ENCODE measurements around the gene TRIM72. TPM values are rescaled to one million over a fixed set of nuclear protein-coding genes. Genes with fewer than 3 reads are reported as not detected.
"Not testable (repeated sequence)": the region's sequence is repeated elsewhere in the genome, so short reads cannot be mapped to it uniquely, and the experiment has no call there.

The TRIM72 gene
- total RNA-seq, 2 donors from 2014 or later = 0.08 TPM; not detected in 1

DNA sequence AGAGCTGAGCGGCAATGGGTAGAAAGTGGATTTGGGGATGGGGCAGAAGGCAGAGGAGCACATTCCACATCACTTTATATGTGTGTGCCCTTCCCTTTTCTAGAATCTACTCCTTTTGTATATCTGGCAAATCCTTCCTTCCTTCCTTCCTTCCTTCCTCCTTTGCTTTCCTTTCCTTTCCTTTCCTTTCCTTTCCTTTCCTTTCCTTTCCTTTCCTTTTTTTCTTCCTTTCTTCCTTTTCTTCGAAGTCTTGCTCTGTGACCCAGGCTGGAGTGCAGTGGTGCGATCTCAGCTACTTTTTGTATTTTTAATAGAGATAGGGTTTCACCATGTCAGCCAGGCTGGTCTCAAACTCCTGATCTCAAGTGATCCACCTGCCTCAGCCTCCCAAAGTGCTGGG is 56.1 kb downstream of the TRIM72 start:
- not testable (repeated sequence) for H3K9me3 Mint-ChIP-seq; H3K4me3 Mint-ChIP-seq; H3K27ac Mint-ChIP-seq; H3K36me3 Mint-ChIP-seq (ENCODE audit: low read depth); ATAC-seq (replicated peaks); H3K27me3 Mint-ChIP-seq
- H3K4me1 Mint-ChIP-seq = peaks cover 20% of the 10 kb centered on the region

DNA sequence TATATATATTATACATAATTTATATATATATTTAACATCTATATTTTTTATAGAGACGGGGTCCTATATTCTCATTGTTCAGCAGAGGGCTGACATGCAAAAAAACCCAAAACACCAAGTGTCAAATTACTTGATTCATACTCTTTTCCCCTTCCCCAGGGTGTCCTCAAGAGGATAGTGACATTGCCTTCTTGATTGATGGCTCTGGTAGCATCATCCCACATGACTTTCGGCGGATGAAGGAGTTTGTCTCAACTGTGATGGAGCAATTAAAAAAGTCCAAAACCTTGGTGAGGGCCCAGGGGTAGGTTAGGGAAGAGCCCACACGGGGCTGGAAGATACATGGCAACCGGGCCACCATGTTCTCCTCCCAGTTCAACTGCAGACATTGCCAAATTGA is 56.9 kb downstream of the TRIM72 start:
- Mint-ChIP-seq H3K27ac (no peak overlapping the region), H3K4me1 (peaks cover 13% of the 10 kb centered on the region), H3K9me3 (no peaks in the 10 kb centered on the region), H3K4me3 (no peak overlapping the region), H3K27me3 (no peaks in the 10 kb centered on the region), H3K36me3 (ENCODE audit: low read depth) (peaks cover 10% of the 10 kb centered on the region)
- no peak for ATAC-seq (replicated peaks)

DNA sequence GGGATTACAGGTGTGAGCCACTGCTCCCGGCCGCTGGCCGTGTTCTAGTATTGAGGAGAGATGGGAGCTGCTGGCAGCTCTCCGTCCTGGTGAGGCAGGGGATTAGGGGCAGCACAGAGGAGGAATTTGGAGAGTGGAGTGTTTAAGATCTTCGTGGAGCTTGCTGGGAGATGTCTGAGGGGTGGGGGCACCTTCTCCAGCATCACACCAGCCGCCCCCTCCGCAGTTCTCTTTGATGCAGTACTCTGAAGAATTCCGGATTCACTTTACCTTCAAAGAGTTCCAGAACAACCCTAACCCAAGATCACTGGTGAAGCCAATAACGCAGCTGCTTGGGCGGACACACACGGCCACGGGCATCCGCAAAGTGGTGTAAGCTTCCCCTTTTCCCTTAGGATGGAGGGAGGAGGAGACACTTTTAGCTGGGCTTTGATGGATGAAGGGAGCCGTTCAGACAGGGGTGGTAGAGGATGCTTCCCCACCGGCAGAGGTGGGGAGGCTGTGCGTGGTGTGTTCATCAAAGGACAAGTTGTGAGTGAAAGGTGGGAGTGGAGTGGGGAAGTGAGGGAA is 57.8 kb downstream of the TRIM72 start:
- peaks cover 10% of the 10 kb centered on the region for H3K36me3 Mint-ChIP-seq (ENCODE audit: low read depth)
- H3K9me3 Mint-ChIP-seq = no peaks in the 10 kb centered on the region
- H3K4me1 Mint-ChIP-seq = peaks cover 13% of the 10 kb centered on the region
- no peak for ATAC-seq (replicated peaks)
- no peaks in the 10 kb centered on the region for H3K27me3 Mint-ChIP-seq
- H3K4me3 Mint-ChIP-seq = no peak overlapping the region
- H3K27ac Mint-ChIP-seq = no peak overlapping the region

DNA sequence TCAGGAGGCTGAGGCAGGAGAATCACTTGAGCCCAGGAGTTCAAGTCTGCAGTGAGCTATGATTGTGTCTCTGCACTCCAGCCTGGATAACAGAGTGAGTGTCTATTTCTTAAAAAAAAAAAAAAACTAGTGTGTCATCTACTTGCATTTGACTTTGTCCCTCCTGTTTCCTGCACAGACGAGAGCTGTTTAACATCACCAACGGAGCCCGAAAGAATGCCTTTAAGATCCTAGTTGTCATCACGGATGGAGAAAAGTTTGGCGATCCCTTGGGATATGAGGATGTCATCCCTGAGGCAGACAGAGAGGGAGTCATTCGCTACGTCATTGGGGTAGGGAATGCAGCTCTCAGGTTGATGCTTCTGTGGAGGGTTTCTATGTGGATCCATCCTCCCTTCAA is 59.3 kb downstream of the TRIM72 start:
- peaks cover under 1% of the 10 kb centered on the region for H3K4me1 Mint-ChIP-seq
- no peaks in the 10 kb centered on the region for H3K27me3 Mint-ChIP-seq
- ATAC-seq (replicated peaks) = no peak
- H3K27ac Mint-ChIP-seq = no peak overlapping the region
- H3K36me3 Mint-ChIP-seq (ENCODE audit: low read depth) = no peaks in the 10 kb centered on the region
- no peak overlapping the region for H3K4me3 Mint-ChIP-seq
- H3K9me3 Mint-ChIP-seq = no peaks in the 10 kb centered on the region

DNA sequence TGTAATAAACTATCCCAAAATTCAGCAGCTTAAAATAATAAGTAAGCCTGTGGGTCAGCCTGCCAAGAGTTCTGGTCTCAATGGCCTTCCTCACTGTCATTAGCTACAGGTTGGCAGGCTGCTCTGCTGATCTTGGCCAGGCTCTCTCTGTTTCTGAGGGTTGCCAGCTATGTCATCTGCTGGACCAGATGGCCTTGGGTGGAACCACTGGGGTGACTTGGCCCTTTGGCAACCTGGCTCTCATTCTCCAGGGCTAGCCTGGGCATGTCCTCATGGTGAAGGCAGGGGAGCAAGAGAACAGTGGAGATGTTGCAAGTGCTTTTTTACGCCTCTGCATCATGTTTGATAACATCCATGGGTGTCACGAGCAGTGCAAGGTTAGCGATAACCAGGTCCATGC is 59.8 kb downstream of the TRIM72 start:
- no peaks in the 10 kb centered on the region for H3K36me3 Mint-ChIP-seq (ENCODE audit: low read depth)
- no peak overlapping the region for H3K27ac Mint-ChIP-seq
- H3K4me1 Mint-ChIP-seq = no peaks in the 10 kb centered on the region
- H3K9me3 Mint-ChIP-seq = no peaks in the 10 kb centered on the region
- H3K27me3 Mint-ChIP-seq = no peaks in the 10 kb centered on the region
- H3K4me3 Mint-ChIP-seq = no peak overlapping the region
- ATAC-seq (replicated peaks) = no peak

DNA sequence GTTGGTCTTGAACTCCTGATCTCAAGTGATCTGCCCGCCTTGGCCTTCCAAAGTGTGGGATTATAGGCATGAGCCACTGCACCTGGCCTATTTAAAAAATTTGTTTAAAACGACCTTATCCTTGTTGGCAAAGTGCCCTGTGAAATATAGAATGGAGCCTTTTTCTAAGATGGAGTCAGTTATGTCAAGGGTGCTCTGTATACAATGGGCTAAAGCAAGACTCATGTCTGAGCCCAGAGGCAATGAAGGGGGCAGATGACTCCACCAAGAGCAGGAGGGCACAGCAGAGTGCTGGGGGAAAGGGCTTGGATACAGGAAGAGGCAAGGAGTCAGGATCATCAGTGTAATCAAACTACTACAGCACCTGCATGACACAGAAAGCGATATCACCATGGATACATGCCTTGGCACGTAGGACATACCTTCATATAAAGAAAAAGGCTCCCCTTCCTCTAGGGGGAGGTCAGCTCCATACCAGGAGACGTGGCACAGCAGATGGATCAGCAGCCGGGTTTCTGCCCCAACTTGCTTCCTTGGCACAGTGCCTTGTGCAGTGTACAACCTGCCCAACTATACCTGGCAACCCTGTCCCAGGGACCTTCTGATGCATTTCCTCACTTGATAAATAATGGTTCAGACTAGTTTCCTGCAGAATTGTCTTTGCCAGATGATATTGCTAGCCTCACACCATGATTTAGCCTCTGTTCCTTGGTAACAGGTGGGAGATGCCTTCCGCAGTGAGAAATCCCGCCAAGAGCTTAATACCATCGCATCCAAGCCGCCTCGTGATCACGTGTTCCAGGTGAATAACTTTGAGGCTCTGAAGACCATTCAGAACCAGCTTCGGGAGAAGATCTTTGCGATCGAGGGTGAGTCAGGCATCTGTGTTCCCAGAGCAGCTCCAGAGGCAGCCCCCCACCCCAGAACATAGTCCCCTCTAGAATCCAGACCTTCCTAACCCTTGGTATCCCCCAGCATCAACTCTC is 61.2 kb downstream of the TRIM72 start:
- no peaks in the 10 kb centered on the region for H3K36me3 Mint-ChIP-seq (ENCODE audit: low read depth)
- no peak overlapping the region for H3K27ac Mint-ChIP-seq
- H3K27me3 Mint-ChIP-seq = no peaks in the 10 kb centered on the region
- ATAC-seq (replicated peaks) = no peak
- H3K4me1 Mint-ChIP-seq = no peaks in the 10 kb centered on the region
- no peaks in the 10 kb centered on the region for H3K9me3 Mint-ChIP-seq
- no peak overlapping the region for H3K4me3 Mint-ChIP-seq

DNA sequence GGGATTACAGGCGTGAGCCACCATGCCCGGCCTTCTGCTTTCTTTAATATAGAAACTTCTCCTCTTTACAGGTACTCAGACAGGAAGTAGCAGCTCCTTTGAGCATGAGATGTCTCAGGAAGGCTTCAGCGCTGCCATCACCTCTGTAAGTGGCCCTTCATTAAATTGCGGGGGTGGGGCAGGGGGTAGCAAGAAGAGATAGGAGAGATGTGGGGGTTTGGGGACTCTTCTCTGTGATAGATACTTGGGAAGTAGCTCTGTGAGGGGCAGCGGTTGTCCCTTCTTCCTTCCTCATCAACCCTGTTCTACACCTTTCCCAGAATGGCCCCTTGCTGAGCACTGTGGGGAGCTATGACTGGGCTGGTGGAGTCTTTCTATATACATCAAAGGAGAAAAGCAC is 62.7 kb downstream of the TRIM72 start:
- no peak for ATAC-seq (replicated peaks)

DNA sequence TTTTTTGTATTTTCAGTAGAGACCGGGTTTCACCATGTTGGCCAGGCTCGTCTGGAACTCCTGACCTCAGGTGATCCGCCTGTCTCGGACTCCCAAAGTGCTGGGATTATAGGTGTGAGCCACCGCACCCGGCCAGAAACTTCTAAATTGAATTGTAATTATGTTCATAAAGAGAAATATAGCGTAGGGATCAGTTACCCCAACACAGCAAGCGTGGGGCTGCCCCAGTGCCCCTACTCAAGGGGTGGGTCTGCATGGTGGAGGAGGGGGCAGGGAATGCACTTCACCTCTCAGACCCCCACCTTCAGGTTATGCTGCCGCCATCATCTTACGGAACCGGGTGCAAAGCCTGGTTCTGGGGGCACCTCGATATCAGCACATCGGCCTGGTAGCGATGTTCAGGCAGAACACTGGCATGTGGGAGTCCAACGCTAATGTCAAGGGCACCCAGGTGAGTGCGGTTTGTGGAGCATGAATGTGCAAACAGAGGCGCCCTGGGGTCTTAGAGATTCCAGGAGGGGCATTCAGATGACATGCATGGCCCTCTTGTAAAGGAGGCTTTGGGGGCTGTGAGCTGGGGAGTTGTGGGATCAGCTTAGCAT is 63.8 kb downstream of the TRIM72 start:
- Mint-ChIP-seq H3K4me3 (no peak overlapping the region), H3K27me3 (no peaks in the 10 kb centered on the region), H3K27ac (no peak overlapping the region), H3K4me1 (no peaks in the 10 kb centered on the region), H3K36me3 (ENCODE audit: low read depth) (no peaks in the 10 kb centered on the region), H3K9me3 (no peaks in the 10 kb centered on the region)
- ATAC-seq (replicated peaks) = no peak

More for the DNA sequence above, 62.7 kb downstream of the TRIM72 start:
- Mint-ChIP-seq H3K4me3 (no peak overlapping the region), H3K36me3 (ENCODE audit: low read depth) (no peaks in the 10 kb centered on the region), H3K9me3 (no peaks in the 10 kb centered on the region), H3K27me3 (no peaks in the 10 kb centered on the region), H3K27ac (no peak overlapping the region), H3K4me1 (no peaks in the 10 kb centered on the region)

DNA sequence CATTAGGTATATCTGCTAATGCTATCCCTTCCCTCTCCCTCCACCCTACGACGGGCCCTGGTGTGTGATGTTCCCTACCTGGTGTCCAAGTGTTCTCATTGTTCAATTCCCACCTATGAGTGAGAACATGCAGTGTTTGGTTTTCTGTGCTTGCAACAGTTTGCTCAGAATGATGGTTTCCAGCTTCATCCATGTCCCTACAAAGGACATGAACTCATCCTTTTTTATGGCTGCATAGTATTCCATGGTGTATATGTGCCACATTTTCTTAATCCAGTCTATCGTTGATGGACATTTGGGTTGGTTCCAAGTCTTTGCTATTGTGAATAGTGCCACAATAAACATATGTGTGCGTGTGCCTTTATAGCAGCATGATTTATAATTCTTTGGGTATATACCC is 64.9 kb downstream of the TRIM72 start:
- H3K27me3 Mint-ChIP-seq; H3K36me3 Mint-ChIP-seq (ENCODE audit: low read depth); H3K4me3 Mint-ChIP-seq; H3K27ac Mint-ChIP-seq; H3K4me1 Mint-ChIP-seq; ATAC-seq (replicated peaks); H3K9me3 Mint-ChIP-seq: not testable (repeated sequence)

Other genes with a start within 250 kb of the TRIM72 start
- gene HSD3B7, start 228.9 kb upstream of the TRIM72 start, total RNA-seq = 1 to 10 TPM; 8.8 TPM
- under 1 TPM; 0.17 to 0.95 TPM for gene STX1B, start 203.5 kb upstream of the TRIM72 start, total RNA-seq
- gene STX4, start 180.6 kb upstream of the TRIM72 start, total RNA-seq = 10 to 100 TPM; 49.4 to 76.9 TPM
- 10 to 100 TPM; 15.1 to 19.4 TPM for gene ZNF668, start 139.9 kb upstream of the TRIM72 start, total RNA-seq
- 10 to 100 TPM; 19.6 to 29.7 TPM for gene ZNF646, start 139.7 kb upstream of the TRIM72 start, total RNA-seq
- 10 to 100 TPM in 1 of 2 donors, 1 to 10 TPM in 1; 4.5 to 17.3 TPM for gene PRSS53, start 125.2 kb upstream of the TRIM72 start, total RNA-seq
- 100 to 1,000 TPM in 1 of 2 donors, 10 to 100 TPM in 1; 75.3 to 107 TPM for gene VKORC1, start 119.3 kb upstream of the TRIM72 start, total RNA-seq
- gene BCKDK, start 105.7 kb upstream of the TRIM72 start, total RNA-seq = 10 to 100 TPM; 48.6 to 98.3 TPM
- 10 to 100 TPM; 49.7 to 50.2 TPM for gene KAT8, start 96.5 kb upstream of the TRIM72 start, total RNA-seq
- gene PRSS8, start 78.4 kb upstream of the TRIM72 start, total RNA-seq = not detected
- gene PRSS36, start 64.1 kb upstream of the TRIM72 start, total RNA-seq = 1 to 10 TPM; 1.1 TPM
- gene FUS, start 34.0 kb upstream of the TRIM72 start, total RNA-seq = 100 to 1,000 TPM; 425 to 686 TPM
- gene PYCARD, start 11.4 kb upstream of the TRIM72 start, total RNA-seq = 10 to 100 TPM in 1 of 2 donors, 1 to 10 TPM in 1; 9.6 to 25.6 TPM
- under 1 TPM in 1 of 2 donors, not detected in 1; 0.61 TPM for gene PYDC1, start 3.0 kb downstream of the TRIM72 start, total RNA-seq
- gene ITGAM, start 45.9 kb downstream of the TRIM72 start, total RNA-seq = 1 to 10 TPM; 4.9 to 6.4 TPM
- 10 to 100 TPM; 25.5 to 50.4 TPM for gene ITGAX, start 141.1 kb downstream of the TRIM72 start, total RNA-seq
- not detected for gene ITGAD, start 179.2 kb downstream of the TRIM72 start, total RNA-seq
- not detected for gene COX6A2, start 214.2 kb downstream of the TRIM72 start, total RNA-seq
- under 1 TPM; 0.09 to 0.37 TPM for gene ZNF843, start 228.7 kb downstream of the TRIM72 start, total RNA-seq
- gene ARMC5, start 245.4 kb downstream of the TRIM72 start, total RNA-seq = 10 to 100 TPM; 11.9 to 17.9 TPM